ENCODE results near the gene PPP1R14B. TPM values are rescaled to one million over a fixed set of nuclear protein-coding genes. Genes with fewer than 3 reads are reported as not detected.

The PPP1R14B gene
- total and polyA plus RNA-seq, 2 donors (not counting 3 experiments of a cell fraction or from before 2014, with no cell fraction given), result 308 to 431 TPM

DNA sequence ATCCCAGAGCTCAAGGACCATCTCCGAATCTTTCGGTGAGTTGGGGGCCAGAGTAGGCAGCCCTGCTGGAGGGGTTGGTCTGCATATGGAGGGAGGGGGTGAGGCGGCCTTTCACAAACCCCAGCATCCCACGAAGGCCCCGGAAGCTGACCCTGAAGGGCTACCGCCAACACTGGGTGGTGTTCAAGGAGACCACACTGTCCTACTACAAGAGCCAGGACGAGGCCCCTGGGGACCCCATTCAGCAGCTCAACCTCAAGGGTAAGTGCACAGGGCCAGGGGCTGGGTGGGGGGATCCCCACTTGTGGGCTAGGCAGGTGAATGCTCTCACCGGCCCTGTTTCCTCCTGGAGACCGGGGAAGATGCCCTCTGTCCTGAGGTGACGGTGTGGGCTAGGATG, 27.0 kb downstream of the PPP1R14B start:
- Histone ChIP-seq H3K9ac (replicated peaks; ENCODE audit: extremely low read depth, insufficient read depth, low read length) (no peak overlapping the region), H2AFZ (ENCODE audit: low read depth, low read length) (no peak overlapping the region), H3K27me3 (ENCODE audit: control insufficient read depth in 2 of 2, insufficient read depth in 2 of 2, low read length in 2 of 2) (no peaks in the 10 kb centered on the region), H3K4me3 (replicated peaks in 1 of 3; ENCODE audit: insufficient read depth in 1 of 3, low read depth in 1 of 3, low read length in 3 of 3) (no peak overlapping the region), H3K4me2 (ENCODE audit: insufficient read depth, low read length) (no peak overlapping the region), H3K27ac (ENCODE audit: insufficient read depth, low read depth, low read length) (no peak overlapping the region), H3K79me2 (ENCODE audit: control insufficient read depth, insufficient read depth, low read length) (no peaks in the 10 kb centered on the region), H3K4me1 (ENCODE audit: control insufficient read depth, extremely low read depth, insufficient read depth, low read length) (no peaks in the 10 kb centered on the region), H3K9me1 (replicated peaks; ENCODE audit: control insufficient read depth, extremely low read depth, insufficient read depth, low read length) (no peaks in the 10 kb centered on the region), H3K36me3 (ENCODE audit: control insufficient read depth in 2 of 2, extremely low read depth in 1 of 2, insufficient read depth in 2 of 2, low read length in 2 of 2) (peaks cover 0 to 6% of the 10 kb centered on the region in 2 experiments), H3K9me3 (replicated peaks; ENCODE audit: control insufficient read depth, insufficient read depth, low read length) (no peaks in the 10 kb centered on the region), H4K20me1 (replicated peaks; ENCODE audit: control insufficient read depth, extremely low read depth, insufficient read depth, low read length) (no peaks in the 10 kb centered on the region)
- BruUV-seq (replicated peaks), result no TSS peak
- DNase-seq (ENCODE audit: low read depth, low spot score), result no peak
- FAIRE-seq, result no peak
- intact Hi-C loops (cut with micrococcal nuclease) (no loop called here), dilution Hi-C loops (cut with MboI; ENCODE audit: extremely low pct_ligation_motif_present, low sequenced_read_pairs) (no loop called here)
- ChIA-PET CTCF (interaction anchor here (1.4 kb wide), 1 partner anchor 34 kb away, joined by 3 read pairs; the partner anchor contains the start of gene STIP1), POLR2A (no interaction called here)
- TF ChIP-seq, protein P1, sequence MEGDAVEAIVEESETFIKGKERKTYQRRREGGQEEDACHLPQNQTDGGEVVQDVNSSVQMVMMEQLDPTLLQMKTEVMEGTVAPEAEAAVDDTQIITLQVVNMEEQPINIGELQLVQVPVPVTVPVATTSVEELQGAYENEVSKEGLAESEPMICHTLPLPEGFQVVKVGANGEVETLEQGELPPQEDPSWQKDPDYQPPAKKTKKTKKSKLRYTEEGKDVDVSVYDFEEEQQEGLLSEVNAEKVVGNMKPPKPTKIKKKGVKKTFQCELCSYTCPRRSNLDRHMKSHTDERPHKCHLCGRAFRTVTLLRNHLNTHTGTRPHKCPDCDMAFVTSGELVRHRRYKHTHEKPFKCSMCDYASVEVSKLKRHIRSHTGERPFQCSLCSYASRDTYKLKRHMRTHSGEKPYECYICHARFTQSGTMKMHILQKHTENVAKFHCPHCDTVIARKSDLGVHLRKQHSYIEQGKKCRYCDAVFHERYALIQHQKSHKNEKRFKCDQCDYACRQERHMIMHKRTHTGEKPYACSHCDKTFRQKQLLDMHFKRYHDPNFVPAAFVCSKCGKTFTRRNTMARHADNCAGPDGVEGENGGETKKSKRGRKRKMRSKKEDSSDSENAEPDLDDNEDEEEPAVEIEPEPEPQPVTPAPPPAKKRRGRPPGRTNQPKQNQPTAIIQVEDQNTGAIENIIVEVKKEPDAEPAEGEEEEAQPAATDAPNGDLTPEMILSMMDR (IDR thresholded peaks at IDR 0.05; ENCODE audit: extremely low read depth in 1 of 2, insufficient read depth in 1 of 2, low read depth in 1 of 2, low read length in 2 of 2), result no peak
- TF ChIP-seq JUN (IDR thresholded peaks at IDR 0.05; ENCODE audit: borderline replicate concordance, insufficient read depth, insufficient read length, low read depth), result no peak
- no peak for TF ChIP-seq MAX (IDR thresholded peaks at IDR 0.05; ENCODE audit: insufficient read depth, insufficient read length)
- no peak for TF ChIP-seq EZH2 (IDR thresholded peaks at IDR 0.05; ENCODE audit: borderline replicate concordance, low read depth, low read length, severe bottlenecking)
- TF ChIP-seq MYC (IDR thresholded peaks at IDR 0.05; ENCODE audit: low read depth, low read length), result no peak
- no peak for TF ChIP-seq GATA2 (IDR thresholded peaks at IDR 0.05; ENCODE audit: insufficient read depth, insufficient read length, low read depth, low read length)
- no peak for TF ChIP-seq POLR2A (IDR thresholded peaks at IDR 0.05; ENCODE audit: low read depth, low read length)
- TF ChIP-seq FOS (IDR thresholded peaks at IDR 0.05; ENCODE audit: borderline replicate concordance, insufficient read depth, low read length), result no peak
- no peak for TF ChIP-seq POLR2AphosphoS5 (IDR thresholded peaks at IDR 0.05; ENCODE audit: insufficient read depth, low read depth, low read length)
